HG03103 (cell line): ENCODE measurements around the gene CTAGE1.
"Not testable (repeated sequence)": the region's sequence is repeated elsewhere in the genome, so short reads cannot be mapped to it uniquely, and the experiment has no call there.

Experiments
- ATAC-seq: cut with Tn5 transposase; IDR thresholded peaks from one replicate; pipeline ENCODE4 v1.9.1; 2021; ENCODE audit warnings: low read depth; ENCODE audit not compliant: unreplicated experiment

The CTAGE1 gene

DNA sequence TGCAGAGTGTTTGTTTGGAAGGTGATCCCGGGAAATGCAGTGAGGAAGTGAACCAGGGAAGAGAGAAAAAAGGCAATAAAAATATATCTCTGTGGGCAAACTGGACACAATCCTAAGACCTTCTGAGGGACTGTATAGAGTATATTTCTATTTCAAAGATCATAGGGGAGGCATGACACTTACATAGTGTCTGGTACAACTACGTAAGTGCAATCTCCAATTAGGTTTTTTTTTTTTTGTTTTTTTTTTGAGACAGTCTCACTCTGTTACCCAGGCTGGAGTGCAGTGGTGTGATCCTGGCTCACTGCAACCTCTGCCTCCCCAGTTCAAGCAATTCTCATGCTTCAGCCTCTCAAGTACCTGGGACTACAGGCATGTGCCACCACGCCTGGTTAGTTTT lies 24.6 kb downstream of the CTAGE1 start:
- ATAC-seq: not testable (repeated sequence)

GRCh38 chr18:22391407-22392345 lies 26.0 kb downstream of the CTAGE1 start:
- ATAC-seq: no peak

GRCh38 chr18:22387787-22388186 lies 29.9 kb downstream of the CTAGE1 start:
- no peak for ATAC-seq

DNA sequence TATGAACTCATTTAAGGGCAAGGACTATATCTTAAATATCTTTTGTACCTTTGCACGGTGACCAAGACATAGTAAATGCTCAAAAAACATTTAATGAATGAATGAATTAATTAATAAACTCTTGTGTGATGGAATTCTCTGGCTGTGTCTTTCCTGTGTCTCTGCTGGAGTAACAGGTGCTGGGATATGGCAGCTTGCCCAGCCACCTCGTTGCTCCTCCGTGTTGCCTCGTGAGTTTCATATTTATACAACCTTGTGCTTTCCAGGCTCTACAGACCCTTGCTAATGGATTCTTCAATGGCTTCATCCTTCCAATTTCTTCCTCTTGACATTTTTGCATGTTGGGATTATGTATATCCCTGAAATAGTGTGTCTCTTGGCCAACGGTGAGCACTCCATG lies 30.4 kb downstream of the CTAGE1 start:
- no peak for ATAC-seq

DNA sequence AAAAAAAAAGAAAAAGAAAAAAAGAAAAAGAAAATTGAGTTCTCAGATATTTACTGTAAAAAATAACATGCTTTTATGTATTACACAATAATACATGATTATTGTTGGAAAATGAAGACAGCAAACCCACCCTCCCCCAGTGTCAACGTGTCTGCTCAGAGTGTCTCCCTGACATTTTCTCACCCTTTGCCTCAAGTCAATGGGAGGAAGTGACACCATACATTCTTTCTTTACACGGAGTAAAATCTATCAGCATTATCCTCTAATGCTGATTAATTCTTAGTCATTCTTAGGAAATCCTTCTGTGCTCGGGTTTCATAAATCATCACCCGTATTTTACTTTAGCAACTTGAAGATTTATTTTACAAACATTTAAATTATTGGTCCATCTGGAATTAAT lies 32.0 kb downstream of the CTAGE1 start:
- no peak for ATAC-seq

DNA sequence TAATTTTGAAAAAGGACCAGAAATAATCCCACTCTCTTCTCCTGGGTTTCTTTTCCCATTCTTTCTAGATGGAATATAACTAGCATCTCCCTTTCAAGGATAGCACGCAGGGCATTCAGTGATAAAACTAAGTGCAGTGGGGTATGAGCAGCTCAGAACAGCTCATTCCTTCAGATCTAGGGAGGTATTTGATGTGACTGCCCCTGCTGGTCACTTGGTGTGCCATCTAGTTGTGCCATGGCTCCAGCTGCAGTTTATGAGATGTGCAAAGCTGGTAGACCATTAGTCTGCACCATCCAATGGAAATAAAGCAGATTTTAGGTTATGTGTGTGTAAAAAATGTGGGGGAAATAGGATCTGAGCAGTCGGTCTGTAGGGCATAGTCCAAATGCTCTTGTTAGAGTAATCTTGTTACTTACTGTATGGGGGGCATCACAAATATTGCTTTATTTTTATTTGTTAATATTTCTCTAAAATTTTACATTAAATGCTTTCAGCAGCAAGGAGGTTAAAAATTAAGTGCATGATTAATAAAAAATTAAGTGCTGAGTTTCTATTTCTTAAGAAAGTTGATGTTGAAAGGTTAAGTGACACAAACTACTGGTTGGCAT lies 38.9 kb downstream of the CTAGE1 start:
- ATAC-seq: no peak

- ATAC-seq: no peak
Measured at GRCh38 chr18:22377769-22378168, 39.9 kb downstream of the CTAGE1 start.

DNA sequence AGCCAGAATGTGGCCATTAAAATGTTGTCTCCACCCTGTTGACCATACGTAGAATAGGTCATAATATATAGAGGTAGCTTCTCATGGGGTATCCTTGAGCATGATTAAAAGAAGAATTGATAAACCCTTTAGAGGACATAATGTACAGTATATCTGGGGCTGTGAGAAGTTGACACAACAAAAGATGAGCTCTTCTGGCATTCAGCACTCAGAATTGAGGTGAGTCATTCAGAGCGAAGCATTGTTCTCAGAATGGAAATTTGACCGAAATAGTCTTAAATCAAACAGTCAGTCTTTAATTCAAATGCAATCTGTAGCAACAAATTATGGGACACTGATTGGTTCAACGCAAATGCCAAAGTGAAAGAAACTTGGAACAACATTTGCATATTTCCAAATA lies 47.3 kb downstream of the CTAGE1 start:
- no peak for ATAC-seq

DNA sequence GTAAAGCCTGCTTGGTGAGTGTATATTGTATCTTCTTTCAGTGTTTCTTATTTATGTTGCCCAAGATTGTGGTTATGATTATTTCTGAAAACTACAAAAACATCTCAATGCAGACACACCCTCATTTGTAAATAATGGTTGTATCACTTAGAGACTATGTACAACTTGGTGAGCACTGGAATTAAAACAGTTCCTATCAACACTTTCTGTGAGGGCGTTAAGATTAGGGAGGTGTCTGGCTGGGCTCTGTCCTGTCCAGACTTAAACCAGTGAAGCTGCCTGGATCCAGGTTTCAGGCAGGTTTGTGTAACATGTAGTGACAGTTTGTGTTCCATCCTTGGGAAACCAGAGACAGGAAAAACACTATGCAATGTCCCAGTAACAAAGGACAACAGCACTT lies 49.7 kb downstream of the CTAGE1 start:
- no peak for ATAC-seq

- no peak for ATAC-seq
Measured at GRCh38 chr18:22367303-22367702, 50.4 kb downstream of the CTAGE1 start.

DNA sequence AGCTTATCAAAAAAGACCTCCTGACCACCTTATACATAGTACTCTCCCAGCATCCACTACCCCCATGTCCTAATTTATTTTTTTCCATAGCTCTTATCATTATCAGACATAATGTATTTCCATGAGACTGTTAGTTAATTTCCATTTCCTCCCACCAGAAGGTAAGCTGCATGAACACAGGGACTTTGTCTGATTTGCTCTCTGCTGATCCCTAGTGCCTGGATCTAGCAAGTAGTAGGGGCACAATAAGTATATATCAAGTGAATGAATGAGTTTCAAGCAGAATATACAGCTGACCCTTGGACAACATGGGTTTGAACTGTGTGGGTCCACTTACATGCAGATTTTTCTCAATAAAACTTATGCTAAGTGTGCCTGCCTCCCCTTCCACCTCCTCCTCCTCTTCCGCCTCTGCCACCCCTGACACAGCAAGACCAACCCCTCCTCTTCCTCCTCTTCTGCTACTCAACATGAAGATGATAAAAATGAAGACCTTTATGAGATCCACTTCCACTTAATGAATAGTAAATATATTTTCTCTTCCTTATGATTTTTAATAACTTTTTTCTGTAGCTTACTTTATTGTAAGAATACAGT lies 53.8 kb downstream of the CTAGE1 start:
- ATAC-seq: no peak
